Erythroblast (primary cell): ENCODE measurements around the gene TAOK3.
"Not testable (repeated sequence)": the region's sequence is repeated elsewhere in the genome, so short reads cannot be mapped to it uniquely, and the experiment has no call there.

Experiments used
- DNase-seq, 2 experiments: peaks; one replicate each; lab custom pipeline; 2025; lab: John Stamatoyannopoulos, UW
- GATA1 ChIP-seq: IDR thresholded peaks from 2 replicates; pipeline ENCODE4 v1.6.1; 2011; ENCODE audit warnings: low read depth, mild to moderate bottlenecking, control low read depth, low read length, moderate library complexity
- POLR2A ChIP-seq: IDR thresholded peaks from 2 replicates; pipeline ENCODE4 v1.6.1; 2011; ENCODE audit warnings: mild to moderate bottlenecking, low read length

Gene TAOK3

GRCh38 chr12:118359541-118359915 lies 13.2 kb downstream of the TAOK3 start:
- DNase-seq: peak; percentile 67 to 77

DNA sequence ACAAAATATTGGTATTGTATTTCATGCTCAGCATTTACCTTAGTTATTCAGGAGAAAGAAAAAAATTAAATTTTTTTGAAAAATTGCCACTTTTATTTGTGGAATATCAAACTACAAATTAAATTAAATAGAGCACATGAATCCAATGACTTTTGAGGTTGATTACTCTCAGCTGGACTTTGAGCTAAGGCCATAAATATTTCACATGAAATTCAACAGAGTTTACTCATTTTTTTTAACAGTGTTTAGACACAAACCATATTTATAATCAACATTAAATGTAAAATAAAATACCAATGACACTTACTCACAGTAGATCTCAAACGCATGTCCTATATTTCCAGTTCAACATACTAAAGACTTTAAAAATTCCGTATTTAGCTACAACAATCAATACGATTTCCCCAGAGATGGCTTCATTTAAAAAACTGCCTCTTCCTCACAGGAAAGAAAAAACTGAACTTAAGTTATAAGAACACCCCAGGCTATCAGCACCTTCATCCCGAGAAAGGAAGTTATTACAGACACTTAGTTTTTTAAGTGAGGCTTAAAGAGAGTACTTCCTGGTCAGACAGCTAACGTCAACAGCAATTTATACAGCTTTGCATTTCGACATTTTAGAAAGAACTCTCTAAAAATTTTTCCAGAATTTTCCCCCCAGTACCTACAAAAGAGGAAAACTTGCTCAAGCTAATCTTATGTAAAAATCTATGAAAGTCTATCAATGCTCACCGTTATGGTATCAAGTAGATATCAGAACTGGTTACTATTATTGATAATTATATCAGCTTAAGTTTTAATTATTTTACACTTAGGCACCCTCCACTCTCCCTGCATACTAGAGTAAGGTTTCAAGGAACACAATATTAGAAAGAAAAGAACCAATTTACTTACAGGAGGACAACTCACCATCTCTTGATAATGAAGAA lies 13.8 kb downstream of the TAOK3 start:
- peak; percentile 14 for TF ChIP-seq POLR2A
- TF ChIP-seq GATA1: no peak
- DNase-seq: peak; percentile 55 to 67

More at GRCh38 chr12:118359541-118359915, 13.2 kb downstream of the TAOK3 start:
- peak; percentile 6 for TF ChIP-seq POLR2A
- no peak for TF ChIP-seq GATA1

- TF ChIP-seq POLR2A (no peak), GATA1 (no peak)
- no peak for DNase-seq
Observed at GRCh38 chr12:118358008-118358359, 14.7 kb downstream of the TAOK3 start.

GRCh38 chr12:118357257-118358007 lies 15.3 kb downstream of the TAOK3 start:
- TF ChIP-seq GATA1 (no peak), POLR2A (no peak)
- peak; percentile 93 to 94 for DNase-seq

DNA sequence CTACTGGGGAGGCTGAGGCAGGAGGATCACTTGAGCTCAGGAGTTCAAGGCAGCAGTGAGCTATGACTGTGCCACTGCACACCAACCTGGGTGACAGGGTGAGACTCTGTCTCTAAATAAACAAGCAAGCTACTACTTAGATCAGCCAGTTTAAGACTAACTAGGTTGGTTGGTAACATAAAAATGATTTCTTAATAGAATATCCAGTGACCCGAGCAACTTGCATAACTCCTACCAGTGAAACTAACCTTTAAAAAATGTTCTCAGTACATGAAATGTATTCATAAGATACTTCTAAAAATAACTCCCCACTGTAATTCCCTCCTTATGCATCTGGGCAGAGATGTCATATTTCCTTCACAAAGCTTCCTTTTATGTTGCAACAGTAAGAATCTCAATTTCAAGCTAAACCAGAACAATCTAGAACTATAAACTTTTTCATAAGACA lies 15.9 kb downstream of the TAOK3 start:
- TF ChIP-seq POLR2A: no peak
- TF ChIP-seq GATA1: no peak

DNA sequence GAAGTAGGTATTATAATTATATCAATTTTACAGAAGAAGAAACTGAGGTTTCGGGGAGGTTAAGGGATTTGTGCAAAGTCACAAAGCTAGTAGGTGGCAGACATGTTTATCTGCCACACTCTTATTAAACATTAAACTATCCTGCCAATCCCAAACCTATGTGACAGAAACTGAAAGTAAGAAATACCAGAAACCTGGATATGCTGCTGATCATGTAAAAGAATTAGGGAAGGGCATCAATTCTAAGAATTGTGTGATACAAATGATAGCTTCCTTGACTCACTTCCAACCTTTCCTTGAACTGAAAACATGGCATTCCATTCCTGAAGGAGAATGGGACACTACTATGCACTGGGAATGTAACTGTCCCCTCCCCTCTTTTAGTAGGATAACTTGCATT lies 16.9 kb downstream of the TAOK3 start:
- DNase-seq: no peak
- TF ChIP-seq GATA1 (no peak), POLR2A (no peak)

More for the DNA sequence above, 15.9 kb downstream of the TAOK3 start:
- DNase-seq: peak in 1 of 2 experiments; percentile 33

GRCh38 chr12:118354903-118355302 lies 17.8 kb downstream of the TAOK3 start:
- no peak for TF ChIP-seq GATA1
- TF ChIP-seq POLR2A: no peak
- no peak for DNase-seq

GRCh38 chr12:118354503-118354902 lies 18.2 kb downstream of the TAOK3 start:
- DNase-seq: not testable (repeated sequence)

DNA sequence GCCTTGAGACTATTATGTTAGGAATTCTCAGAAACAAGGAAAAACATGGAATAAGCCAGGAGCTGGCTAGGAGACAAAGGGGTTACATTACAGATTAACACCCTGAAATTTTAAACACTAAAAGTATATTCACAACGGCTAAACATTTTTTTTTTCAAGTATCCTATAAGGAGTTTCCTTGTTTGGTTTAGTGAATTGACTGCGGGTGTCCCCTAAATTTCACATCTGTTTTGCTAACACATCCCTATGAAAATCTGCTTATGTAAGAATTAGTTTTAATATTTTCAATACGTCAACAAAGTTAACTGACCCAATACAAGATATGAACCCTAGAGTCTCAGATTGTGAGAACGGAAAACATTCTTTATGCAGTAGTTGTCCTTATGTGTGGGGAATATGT lies 19.0 kb downstream of the TAOK3 start:
- no peak for DNase-seq
- no peak for TF ChIP-seq GATA1
- no peak for TF ChIP-seq POLR2A

DNA sequence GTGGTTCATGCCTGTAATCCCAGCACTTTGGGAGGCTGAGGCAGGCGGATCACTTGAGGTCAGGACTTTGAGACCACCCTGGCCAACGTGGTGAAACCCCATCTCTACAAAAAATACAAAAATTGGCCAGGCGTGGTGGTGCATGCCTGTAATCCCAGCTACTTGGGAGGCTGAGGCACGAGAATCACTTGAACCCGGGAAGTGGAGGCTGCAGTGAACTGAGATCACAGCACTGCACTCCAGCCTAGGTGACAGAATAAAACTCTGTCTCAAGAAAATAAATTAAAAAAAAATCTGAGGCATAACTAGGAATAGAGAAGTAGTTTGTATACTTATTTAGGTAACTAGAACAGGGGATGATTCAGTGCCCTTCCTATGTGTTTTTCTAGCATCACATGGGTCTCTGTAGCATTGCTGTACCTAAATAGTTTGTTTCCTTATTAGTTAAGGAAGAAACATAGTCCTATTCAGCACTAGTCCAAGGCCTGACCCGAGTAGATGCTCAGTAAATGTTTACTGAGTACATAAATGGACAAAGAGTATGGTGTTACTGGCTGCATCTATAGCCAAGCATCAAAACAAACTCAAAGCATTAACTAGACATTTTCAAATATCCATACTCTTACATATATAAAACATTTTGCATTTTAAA lies 21.7 kb downstream of the TAOK3 start:
- no peak for DNase-seq
- TF ChIP-seq POLR2A: no peak
- TF ChIP-seq GATA1: no peak

DNA sequence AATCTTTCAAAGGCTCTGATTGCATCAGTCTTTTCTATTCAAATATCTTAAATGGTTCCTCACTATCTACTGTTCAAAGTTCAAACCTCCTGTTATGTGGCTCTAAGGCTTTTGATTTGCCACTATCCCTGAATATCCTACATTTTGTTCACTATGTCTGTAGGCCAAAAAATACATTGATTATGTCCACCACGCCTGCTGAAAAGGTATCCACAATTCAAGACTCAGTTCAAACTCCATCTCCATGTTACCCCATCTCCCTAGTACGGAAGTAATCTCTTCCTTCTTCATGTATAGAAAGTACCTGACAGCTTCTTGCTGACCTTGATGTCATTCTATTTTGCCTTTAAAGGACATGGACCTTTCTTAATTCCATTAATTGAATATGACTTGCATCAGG lies 24.8 kb downstream of the TAOK3 start:
- DNase-seq: no peak
- TF ChIP-seq GATA1: no peak
- TF ChIP-seq POLR2A: no peak

DNA sequence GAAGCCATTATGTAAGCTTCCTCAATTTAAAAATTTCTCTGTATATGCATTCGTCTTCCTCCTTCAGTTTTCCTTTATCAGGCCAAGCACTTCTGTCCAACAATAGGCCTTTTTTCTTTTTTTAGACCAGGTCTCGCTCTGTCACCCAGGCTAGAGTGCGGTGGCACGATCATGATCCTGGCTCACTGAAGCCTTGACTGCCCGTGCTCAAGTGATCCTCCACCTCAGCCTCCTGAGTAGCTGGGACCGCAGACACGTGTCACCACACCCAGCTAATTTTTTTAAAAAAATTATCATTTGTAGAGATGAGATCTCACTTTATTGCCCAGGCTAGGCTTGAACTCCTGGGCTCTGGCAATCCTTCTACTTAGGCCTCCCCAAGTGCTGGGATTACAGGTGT lies 25.8 kb downstream of the TAOK3 start:
- TF ChIP-seq POLR2A (no peak), GATA1 (no peak)
- peak; percentile 62 to 75 for DNase-seq

- TF ChIP-seq POLR2A (no peak), GATA1 (no peak)
- peak; percentile 69 to 83 for DNase-seq
Observed at GRCh38 chr12:118345355-118345754, 27.4 kb downstream of the TAOK3 start.

GRCh38 chr12:118344829-118345228 lies 27.9 kb downstream of the TAOK3 start:
- no peak for TF ChIP-seq POLR2A
- TF ChIP-seq GATA1: no peak
- no peak for DNase-seq
